Measurements from ENCODE around the gene SEC24D. TPM values are rescaled to one million over a fixed set of nuclear protein-coding genes. Genes with fewer than 3 reads are reported as not detected.
A peak's percentile ranks its signal among the peaks of the same experiment; 100 is the strongest.
"Not testable (repeated sequence)": the region's sequence is repeated elsewhere in the genome, so short reads cannot be mapped to it uniquely, and the experiment has no call there.

Gene SEC24D
- total RNA-seq, 1 experiment from 2014 or later: 13.4 TPM

DNA sequence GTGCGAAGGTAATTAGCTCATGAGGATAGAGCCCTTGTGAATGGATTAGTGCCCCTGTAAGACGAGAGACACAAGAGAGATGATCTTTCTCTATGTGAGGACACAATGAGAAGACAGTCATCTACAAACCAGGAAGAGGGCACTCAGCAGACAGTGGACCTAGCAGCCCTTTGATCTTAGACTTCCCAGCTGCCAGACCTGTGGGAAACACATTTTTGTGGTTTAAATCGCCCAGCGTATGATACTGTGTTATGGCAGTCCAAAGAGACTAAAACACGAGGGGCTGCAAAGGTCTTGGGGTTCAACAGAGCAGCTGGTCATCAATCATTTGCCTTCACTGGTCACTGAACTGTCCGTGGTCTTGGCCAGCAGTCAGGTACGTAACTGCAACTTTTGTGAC lies 43.5 kb upstream of the SEC24D start:
- in situ Hi-C loops (cut with HindIII; ENCODE audit: low pct_unique_long_range_greater_than_20kb, low sequenced_read_pairs): no loop called here
- Histone ChIP-seq H3K36me3 (ENCODE audit: control insufficient read depth, insufficient read depth, low read length) (no peaks in the 10 kb centered on the region), H3K27ac (ENCODE audit: low read length) (no peak overlapping the region), H3K4me1 (ENCODE audit: control insufficient read depth, insufficient read depth, low read length) (no peaks in the 10 kb centered on the region), H3K27me3 (ENCODE audit: control insufficient read depth, insufficient read depth, low read length) (no peaks in the 10 kb centered on the region; the same call in 1 of the 2 replicates), H3K4me3 (ENCODE audit: low read depth in 2 of 2, low read length in 2 of 2) (no peak overlapping the region), H3K9me3 (ENCODE audit: control insufficient read depth, insufficient read depth, low read depth, low read length) (no peaks in the 10 kb centered on the region)
- ATAC-seq (no peak), DNase-seq (ENCODE audit: low read depth, low spot score) (no peak)
- BruUV-seq (replicated peaks): no TSS peak
- TF ChIP-seq TCF7L2 (IDR thresholded peaks at IDR 0.05; ENCODE audit: low read depth, low read length) (0 out of 2 replicates have a peak, but pooled peaks have one; percentile 24), CTCF (IDR thresholded peaks at IDR 0.05) (no peak), POLR2AphosphoS5 (IDR thresholded peaks at IDR 0.05; ENCODE audit: low read depth, low read length) (no peak), REST (IDR thresholded peaks at IDR 0.05; ENCODE audit: insufficient read depth in 1 of 2, low read depth in 2 of 2, low read length in 1 of 2) (no peak)
- intact Hi-C loops (cut with micrococcal nuclease; ENCODE audit: unreplicated experiment): no loop called here
- POLR2A ChIA-PET: no interaction called here
- CTCF ChIA-PET: no interaction called here

DNA sequence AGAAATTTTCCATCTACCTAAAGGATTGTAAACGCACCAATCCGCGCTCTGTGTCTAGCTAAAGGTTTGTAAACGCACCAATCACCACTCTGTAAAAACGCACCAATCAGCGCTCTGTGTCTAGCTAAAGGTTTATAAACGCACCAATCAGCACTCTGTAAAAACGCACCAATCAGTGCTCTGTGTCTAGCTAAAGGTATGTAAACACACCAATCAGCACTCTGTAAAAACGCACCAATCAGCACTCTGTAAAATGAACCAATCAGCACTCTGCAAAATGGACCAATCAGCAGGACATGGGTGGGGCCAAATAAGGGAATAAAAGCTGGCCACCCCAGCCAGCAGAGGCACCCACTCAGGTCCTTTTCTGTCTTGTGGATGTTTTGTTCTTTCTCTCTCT lies 42.6 kb upstream of the SEC24D start:
- H3K27me3 ChIP-seq (ENCODE audit: control insufficient read depth, insufficient read depth, low read length); H3K4me1 ChIP-seq (ENCODE audit: control insufficient read depth, insufficient read depth, low read length); CTCF ChIA-PET; H3K4me3 ChIP-seq (ENCODE audit: low read depth in 2 of 2, low read length in 2 of 2); ATAC-seq; intact Hi-C loops (cut with micrococcal nuclease; ENCODE audit: unreplicated experiment); H3K9me3 ChIP-seq (ENCODE audit: control insufficient read depth, insufficient read depth, low read depth, low read length); H3K27ac ChIP-seq (ENCODE audit: low read length); POLR2A ChIA-PET; in situ Hi-C loops (cut with HindIII; ENCODE audit: low pct_unique_long_range_greater_than_20kb, low sequenced_read_pairs); BruUV-seq (replicated peaks); DNase-seq (ENCODE audit: low read depth, low spot score); H3K36me3 ChIP-seq (ENCODE audit: control insufficient read depth, insufficient read depth, low read length): not testable (repeated sequence)

DNA sequence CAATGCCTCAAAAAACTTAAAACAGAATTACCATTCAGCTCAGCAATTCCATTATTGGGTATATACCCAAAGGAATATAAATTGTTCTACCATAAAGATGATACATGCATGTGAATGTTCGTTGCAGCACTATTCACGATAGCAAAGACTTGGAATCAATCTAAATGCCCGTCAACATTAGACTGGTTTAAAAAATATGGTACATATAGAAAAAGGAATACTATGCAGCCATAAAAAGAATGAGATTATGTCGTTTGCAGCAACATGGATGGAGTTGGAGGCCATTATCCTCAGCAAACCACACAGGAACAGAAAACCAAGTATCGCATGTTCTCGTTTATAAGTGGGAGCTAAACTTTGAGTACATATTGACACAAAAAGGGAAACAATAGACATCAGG lies 41.9 kb upstream of the SEC24D start:
- ChIA-PET CTCF (no interaction called here), POLR2A (no interaction called here)
- no peak for TF ChIP-seq POLR2AphosphoS5 (IDR thresholded peaks at IDR 0.05; ENCODE audit: low read depth, low read length)
- no peak for TF ChIP-seq REST (IDR thresholded peaks at IDR 0.05; ENCODE audit: insufficient read depth in 1 of 2, low read depth in 2 of 2, low read length in 1 of 2)
- no peak for TF ChIP-seq TCF7L2 (IDR thresholded peaks at IDR 0.05; ENCODE audit: low read depth, low read length)
- TF ChIP-seq SIN3A (IDR thresholded peaks at IDR 0.05; ENCODE audit: borderline replicate concordance, insufficient read depth, low read depth, low read length): no peak
- TF ChIP-seq CTCF (IDR thresholded peaks at IDR 0.05): no peak
- ATAC-seq: no peak
- H3K27me3 ChIP-seq (ENCODE audit: control insufficient read depth, insufficient read depth, low read length): no peaks in the 10 kb centered on the region; the same call in 1 of the 2 replicates
- no peak overlapping the region for H3K27ac ChIP-seq (ENCODE audit: low read length)
- BruUV-seq (replicated peaks): no TSS peak
- no peaks in the 10 kb centered on the region for H3K36me3 ChIP-seq (ENCODE audit: control insufficient read depth, insufficient read depth, low read length)
- no peak overlapping the region for H3K4me3 ChIP-seq (ENCODE audit: low read depth in 2 of 2, low read length in 2 of 2)
- intact Hi-C loops (cut with micrococcal nuclease; ENCODE audit: unreplicated experiment) (no loop called here), in situ Hi-C loops (cut with HindIII; ENCODE audit: low pct_unique_long_range_greater_than_20kb, low sequenced_read_pairs) (no loop called here)
- no peaks in the 10 kb centered on the region for H3K9me3 ChIP-seq (ENCODE audit: control insufficient read depth, insufficient read depth, low read depth, low read length)
- no peak for DNase-seq (ENCODE audit: low read depth, low spot score)
- no peaks in the 10 kb centered on the region for H3K4me1 ChIP-seq (ENCODE audit: control insufficient read depth, insufficient read depth, low read length)

All from Panc1 (cell line).